NB4 (cell line): ENCODE results near the gene FABP7.

Experiments used
- DNase-seq: peaks from one replicate; pipeline ENCODE4 v3.0.0; 2010; ENCODE audit warnings: low read depth
- H3K4me3 ChIP-seq: one replicate; pipeline ENCODE4 v1.5.1; 2011; ENCODE audit warnings: mild to moderate bottlenecking, low read depth, low read length, moderate library complexity
- CTCF ChIP-seq: IDR thresholded peaks from one replicate; pipeline ENCODE4 v1.5.1; 2012; ENCODE audit warnings: low read depth, low read length
- MAX ChIP-seq: IDR thresholded peaks from 2 replicates; pipeline ENCODE4 v1.6.1; 2011; ENCODE audit warnings: low read depth, low read length
- MYC ChIP-seq: IDR thresholded peaks from 2 replicates; pipeline ENCODE4 v1.6.1; 2011; ENCODE audit warnings: low read depth, low read length
- POLR2A ChIP-seq: IDR thresholded peaks from 2 replicates; pipeline ENCODE4 v1.6.1; 2011; ENCODE audit warnings: mild to moderate bottlenecking; ENCODE audit not compliant: insufficient read length; ENCODE audit errors: extremely low read depth

The FABP7 gene

GRCh38 chr6:122792766-122793165 is 13.2 kb downstream of the FABP7 start:
- no peak for TF ChIP-seq POLR2A
- TF ChIP-seq MYC, result no peak
- TF ChIP-seq CTCF, result no peak
- no peak for TF ChIP-seq MAX
- DNase-seq, result no peak
- H3K4me3 ChIP-seq, result no peak overlapping the region

GRCh38 chr6:122797537-122797936 is 18.0 kb downstream of the FABP7 start:
- DNase-seq, result no peak
- no peak overlapping the region for H3K4me3 ChIP-seq
- TF ChIP-seq POLR2A (no peak), MAX (no peak), MYC (no peak), CTCF (no peak)

- TF ChIP-seq CTCF (no peak), POLR2A (no peak), MYC (no peak), MAX (no peak)
- no peak overlapping the region for H3K4me3 ChIP-seq
- no peak for DNase-seq
Observed at GRCh38 chr6:122798099-122798641, 18.7 kb downstream of the FABP7 start.

- DNase-seq, result no peak
- TF ChIP-seq MAX (no peak), POLR2A (no peak), MYC (no peak), CTCF (no peak)
- H3K4me3 ChIP-seq, result no peak overlapping the region
Observed at GRCh38 chr6:122799140-122799745, 19.7 kb downstream of the FABP7 start.

GRCh38 chr6:122799916-122800686 is 20.6 kb downstream of the FABP7 start:
- no peak for TF ChIP-seq MYC
- no peak for TF ChIP-seq CTCF
- TF ChIP-seq POLR2A, result no peak
- no peak for TF ChIP-seq MAX
- H3K4me3 ChIP-seq, result no peak overlapping the region
- DNase-seq, result no peak
